MG63 (cell line): Measurements from ENCODE around the gene SZT2. TPM values are rescaled to one million over a fixed set of nuclear protein-coding genes. Genes with fewer than 3 reads are reported as not detected.
A peak's percentile ranks its signal among the peaks of the same experiment; 100 is the strongest.
"Not testable (repeated sequence)": the region's sequence is repeated elsewhere in the genome, so short reads cannot be mapped to it uniquely, and the experiment has no call there.

ENCODE experiments used
- DNase-seq: peaks from one replicate; pipeline ENCODE4 v3.0.0-alpha.2; 2020
- H3K27me3 ChIP-seq: fragments of 250-450 bp; sonication (Bioruptor Pico); 2 replicates; pipeline ENCODE4 v1.5.1; 2020; ENCODE audit warnings: mild to moderate bottlenecking, moderate library complexity
- H3K36me3 ChIP-seq: fragments of 250-450 bp; sonication (Bioruptor Pico); 2 replicates; pipeline ENCODE4 v1.5.1; 2020; ENCODE audit warnings: mild to moderate bottlenecking, moderate library complexity
- H3K4me3 ChIP-seq: fragments of 250-450 bp; sonication (Bioruptor Pico); 2 replicates; pipeline ENCODE4 v1.5.1; 2020; ENCODE audit warnings: mild to moderate bottlenecking, moderate library complexity
- H3K9me3 ChIP-seq: fragments of 250-450 bp; sonication (Bioruptor Pico); 2 replicates; pipeline ENCODE4 v1.5.1; 2020; ENCODE audit warnings: mild to moderate bottlenecking, moderate library complexity
- total RNA-seq: library from RNA; depleted of rRNA; stranded (reverse); fragments of >200 nt; shearing (Covaris generic); gene quantifications from 2 replicates; pipeline ENCODE4 v1.2.3, GENCODE V29; 2014; ENCODE audit warnings: low replicate concordance

Gene SZT2
- total RNA-seq, 1 experiment from 2014 or later = 4.9 TPM

DNA sequence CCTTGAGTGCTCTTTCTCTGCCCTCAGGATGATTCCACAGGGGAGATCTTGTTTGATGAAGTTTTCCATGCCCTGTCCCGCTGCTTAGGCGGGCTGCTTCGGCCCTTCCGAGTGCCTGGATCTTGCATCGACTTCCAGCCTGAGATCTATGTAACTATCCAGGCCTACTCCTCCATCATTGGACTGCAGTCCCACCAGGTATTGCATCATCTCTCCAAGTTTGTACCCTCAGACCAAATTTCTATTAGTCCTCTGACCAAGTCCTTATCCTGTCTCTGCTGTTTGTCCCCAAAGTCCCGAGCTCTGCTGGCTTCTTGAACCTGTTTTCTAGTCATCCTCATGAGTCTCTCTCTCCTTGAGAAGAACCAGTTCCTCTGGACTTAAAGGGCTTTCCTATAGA lies 14.7 kb downstream of the SZT2 start:
- DNase-seq = no peak
- peaks cover 48% of the 10 kb centered on the region for H3K36me3 ChIP-seq
- H3K27me3 ChIP-seq = no peaks in the 10 kb centered on the region
- H3K4me3 ChIP-seq = no peak overlapping the region
- H3K9me3 ChIP-seq = no peaks in the 10 kb centered on the region

DNA sequence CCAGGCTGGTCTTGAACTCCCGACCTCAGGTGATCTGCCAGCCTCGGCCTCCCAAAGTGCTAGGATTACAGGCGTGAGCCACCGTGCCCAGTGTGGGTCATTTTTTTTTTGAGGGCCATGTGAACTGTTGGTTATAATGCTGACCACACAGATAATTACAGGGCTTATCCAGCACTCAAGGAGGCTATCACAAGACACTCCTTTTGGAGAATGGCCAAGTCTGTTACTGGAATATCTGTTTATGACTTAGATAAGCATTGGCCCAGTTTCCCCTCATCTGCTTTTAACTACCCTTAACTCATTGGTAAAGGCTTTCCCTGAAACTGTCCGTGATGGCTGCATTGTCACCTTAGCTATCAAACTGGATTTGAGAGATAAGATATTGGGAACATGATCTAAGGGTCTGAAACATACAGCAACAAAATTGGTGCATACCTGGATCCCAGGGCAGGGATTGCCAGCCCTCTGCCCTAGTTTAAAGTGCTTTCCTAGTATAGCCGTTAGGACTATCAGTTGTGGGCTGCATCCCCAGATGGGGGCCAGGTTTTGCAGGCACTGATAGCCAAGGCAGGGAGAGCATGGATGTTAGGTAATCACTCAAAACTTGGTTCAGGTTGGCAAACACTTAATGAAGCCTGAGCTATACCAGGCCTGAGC lies 15.6 kb downstream of the SZT2 start:
- H3K36me3 ChIP-seq = peaks cover 53% of the 10 kb centered on the region
- no peaks in the 10 kb centered on the region for H3K27me3 ChIP-seq
- DNase-seq = no peak
- no peak overlapping the region for H3K4me3 ChIP-seq
- no peaks in the 10 kb centered on the region for H3K9me3 ChIP-seq

DNA sequence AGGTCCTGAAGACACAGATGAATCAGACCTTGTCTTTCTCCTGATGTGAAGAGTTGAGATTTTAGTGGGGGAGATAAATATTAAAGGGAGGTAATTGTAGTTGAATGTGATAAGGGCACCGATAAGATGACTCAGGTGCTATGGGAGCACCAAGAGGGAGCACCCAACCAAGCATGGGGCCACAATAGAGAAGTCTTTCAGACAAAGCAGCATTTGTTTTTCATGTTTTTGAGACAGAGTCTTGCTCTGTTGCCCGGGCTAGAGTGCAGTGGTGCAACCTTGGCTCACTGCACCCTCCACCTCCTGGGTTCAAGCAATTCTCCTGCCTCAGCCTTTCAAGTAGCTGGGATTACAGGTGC lies 16.2 kb downstream of the SZT2 start:
- DNase-seq = no peak
- Histone ChIP-seq H3K27me3 (no peaks in the 10 kb centered on the region), H3K36me3 (peaks cover 53% of the 10 kb centered on the region)

DNA sequence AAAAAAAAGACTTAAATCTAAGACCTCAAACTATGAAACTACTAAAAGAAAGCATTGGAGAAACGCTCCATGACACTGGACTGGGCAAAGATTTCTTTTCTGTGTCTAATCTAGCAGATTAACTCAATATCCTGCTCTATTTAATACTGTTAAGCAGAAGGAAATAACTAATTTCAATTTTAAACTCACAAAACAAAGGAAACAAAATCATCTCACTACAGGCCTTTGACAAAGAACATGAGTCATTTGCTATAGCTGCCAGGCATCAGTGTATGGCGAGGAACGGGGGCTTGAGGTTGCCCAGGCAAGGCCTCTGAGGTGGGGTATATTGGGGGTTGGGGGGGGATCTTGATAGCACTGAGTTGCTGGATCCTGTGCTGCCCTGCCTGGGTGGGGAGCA lies 20.9 kb downstream of the SZT2 start:
- peaks cover 40% of the 10 kb centered on the region for H3K36me3 ChIP-seq
- no peak overlapping the region for H3K4me3 ChIP-seq
- no peaks in the 10 kb centered on the region for H3K27me3 ChIP-seq
- DNase-seq = no peak
- no peaks in the 10 kb centered on the region for H3K9me3 ChIP-seq

More for the DNA sequence above, 16.2 kb downstream of the SZT2 start:
- Histone ChIP-seq H3K9me3 (no peaks in the 10 kb centered on the region), H3K4me3 (no peak overlapping the region)

DNA sequence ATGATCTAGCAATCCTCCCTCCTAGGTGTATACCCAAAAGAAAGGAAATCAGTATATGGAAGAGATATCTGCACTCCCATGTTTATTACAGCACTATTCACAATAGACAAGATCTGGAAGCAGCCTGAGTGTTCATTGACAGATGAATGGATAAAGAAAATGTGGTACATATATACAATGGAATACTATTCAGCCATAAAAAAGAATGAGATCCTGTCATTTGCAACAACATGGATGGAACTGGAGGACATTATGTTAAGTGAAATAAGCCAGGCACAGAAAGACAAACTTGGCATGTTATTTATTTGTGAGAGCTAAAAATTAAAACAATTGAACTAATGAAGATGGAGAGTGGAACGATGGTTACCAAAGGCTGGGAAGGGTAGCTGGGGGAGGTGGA lies 23.7 kb downstream of the SZT2 start:
- DNase-seq, H3K4me3 ChIP-seq, H3K9me3 ChIP-seq, H3K27me3 ChIP-seq: not testable (repeated sequence)
- peaks cover 39% of the 10 kb centered on the region for H3K36me3 ChIP-seq

DNA sequence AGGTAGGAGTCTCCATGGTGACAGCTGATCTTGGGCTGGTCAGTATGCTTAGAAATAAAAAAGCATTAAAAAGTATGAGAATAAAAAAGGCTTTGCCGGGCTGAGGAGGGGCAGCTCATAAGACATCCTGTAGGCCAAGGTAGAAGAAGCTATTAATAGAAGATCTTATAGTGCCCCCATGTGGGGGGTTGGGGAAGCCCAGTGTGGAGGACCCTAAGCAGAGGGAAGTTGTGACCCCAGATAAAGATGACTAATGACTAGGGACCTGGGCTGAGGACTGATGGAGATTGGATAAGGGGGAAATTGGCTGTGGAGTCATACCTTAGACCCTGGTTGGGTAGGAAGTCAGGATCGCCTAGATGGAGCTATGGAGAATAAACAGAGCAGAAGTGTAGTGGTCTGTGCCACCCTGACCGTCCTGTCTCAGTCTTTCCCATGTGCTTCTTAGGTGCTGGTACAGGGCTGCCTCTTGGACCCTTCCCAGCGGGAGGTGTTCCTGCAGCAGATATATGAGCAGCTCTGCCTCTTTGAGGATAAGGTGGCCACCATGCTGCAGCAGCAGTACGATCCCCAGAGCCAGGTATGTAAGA lies 25.0 kb downstream of the SZT2 start:
- no peaks in the 10 kb centered on the region for H3K27me3 ChIP-seq
- peak; percentile 24 for DNase-seq
- peaks cover 31% of the 10 kb centered on the region for H3K36me3 ChIP-seq
- H3K4me3 ChIP-seq = no peak overlapping the region
- H3K9me3 ChIP-seq = no peaks in the 10 kb centered on the region

DNA sequence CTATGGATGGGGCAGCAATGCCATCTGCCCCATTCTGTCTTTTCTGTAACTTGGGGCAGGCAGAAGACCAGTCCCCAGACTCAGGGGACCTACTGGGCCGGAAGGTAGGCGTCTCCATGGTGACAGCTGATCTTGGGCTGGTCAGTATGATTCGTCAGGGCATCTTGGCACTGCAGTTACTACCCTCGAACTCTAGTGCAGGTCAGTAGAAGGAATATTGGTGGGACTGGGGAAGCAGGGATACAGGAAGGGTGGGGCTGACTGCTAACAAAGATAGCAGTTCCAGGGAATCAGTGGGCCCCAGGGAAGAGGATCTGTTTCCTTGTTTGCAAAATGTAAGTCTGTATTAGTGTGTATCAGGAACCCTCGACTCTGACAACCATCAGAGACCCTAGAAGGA lies 26.2 kb downstream of the SZT2 start:
- Histone ChIP-seq H3K36me3 (peaks cover 36% of the 10 kb centered on the region), H3K9me3 (no peaks in the 10 kb centered on the region), H3K27me3 (no peaks in the 10 kb centered on the region), H3K4me3 (no peak overlapping the region)
- no peak for DNase-seq

DNA sequence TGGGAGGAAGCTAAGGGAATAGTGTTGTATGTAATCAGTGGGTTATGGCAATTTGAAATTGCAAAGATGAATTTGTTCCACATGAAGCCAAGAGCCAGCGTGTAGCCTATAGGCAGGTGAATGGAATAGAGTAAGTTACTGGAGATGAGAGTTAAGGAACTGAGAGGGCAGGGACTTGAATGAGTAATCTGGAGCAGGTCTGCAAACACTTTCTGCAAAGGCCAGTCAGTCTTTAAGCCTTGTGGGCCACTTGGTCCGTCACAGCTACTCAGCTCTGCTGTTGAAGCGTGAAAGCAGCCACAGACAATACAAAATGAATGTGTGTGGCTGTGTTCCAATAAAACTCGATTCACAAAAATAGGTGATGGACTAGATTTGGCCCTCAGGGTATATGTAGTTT lies 29.2 kb downstream of the SZT2 start:
- no peaks in the 10 kb centered on the region for H3K27me3 ChIP-seq
- no peak overlapping the region for H3K4me3 ChIP-seq
- DNase-seq = no peak
- H3K36me3 ChIP-seq = peaks cover 35% of the 10 kb centered on the region
- H3K9me3 ChIP-seq = no peaks in the 10 kb centered on the region

DNA sequence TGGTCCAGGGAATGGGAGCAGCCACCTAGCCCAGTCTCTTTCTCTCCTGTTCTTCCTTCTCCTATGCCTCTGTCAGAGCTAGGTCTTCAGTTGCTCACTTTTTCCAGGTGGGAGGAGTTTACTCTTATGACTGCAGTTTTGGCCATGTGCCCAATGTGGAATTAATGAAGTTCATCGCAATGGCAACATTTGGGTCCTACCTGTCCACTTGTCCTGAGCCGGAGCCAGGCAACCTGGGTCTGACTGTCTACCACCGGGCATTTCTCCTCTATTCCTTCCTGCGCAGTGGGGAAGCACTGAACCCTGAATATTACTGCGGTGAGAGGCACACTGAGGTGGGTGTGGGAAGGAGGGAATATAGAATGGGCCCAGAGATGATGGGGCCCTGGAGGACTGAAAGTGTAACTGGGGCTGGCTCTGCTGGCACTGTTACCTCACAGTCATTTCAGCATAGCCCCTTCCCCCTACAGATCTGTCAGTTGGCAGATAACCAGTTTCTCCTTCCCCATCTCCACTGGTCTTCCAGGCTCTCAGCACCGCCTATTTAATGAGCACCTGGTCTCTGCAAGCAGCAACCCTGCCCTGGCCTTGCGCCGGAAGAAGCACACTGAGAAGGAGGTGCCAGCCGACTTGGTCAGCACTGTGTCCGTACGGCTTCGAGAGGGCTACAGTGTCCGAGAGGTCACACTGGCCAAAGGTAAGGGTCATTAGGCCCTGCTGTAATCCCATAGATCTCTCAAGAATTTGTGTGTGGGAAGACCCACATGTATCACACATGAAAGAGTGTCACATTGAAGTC lies 30.1 kb downstream of the SZT2 start:
- Histone ChIP-seq H3K4me3 (no peak overlapping the region), H3K9me3 (no peaks in the 10 kb centered on the region), H3K27me3 (no peaks in the 10 kb centered on the region), H3K36me3 (peaks cover 36% of the 10 kb centered on the region)
- DNase-seq = no peak

DNA sequence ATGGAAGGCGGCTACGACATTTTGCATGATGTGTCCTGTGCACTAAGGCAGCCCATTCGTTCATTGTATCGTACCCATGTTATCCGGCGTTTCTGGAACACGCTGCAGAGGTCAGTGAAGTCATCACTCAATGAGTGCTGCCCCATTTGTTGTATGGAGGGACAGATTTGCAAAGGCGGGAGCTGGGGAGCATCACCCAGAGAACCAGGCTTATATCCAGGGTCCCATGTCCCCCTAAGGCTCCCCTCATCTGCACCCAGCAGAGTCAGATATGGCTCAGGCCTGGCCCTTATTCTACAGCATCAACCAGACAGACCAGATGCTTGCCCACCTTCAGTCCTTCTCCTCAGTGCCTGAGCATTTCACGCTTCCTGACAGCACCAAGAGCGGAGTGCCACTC lies 31.2 kb downstream of the SZT2 start:
- Histone ChIP-seq H3K4me3 (no peak overlapping the region), H3K9me3 (no peaks in the 10 kb centered on the region), H3K27me3 (no peaks in the 10 kb centered on the region), H3K36me3 (peaks cover 34% of the 10 kb centered on the region)
- DNase-seq = no peak

DNA sequence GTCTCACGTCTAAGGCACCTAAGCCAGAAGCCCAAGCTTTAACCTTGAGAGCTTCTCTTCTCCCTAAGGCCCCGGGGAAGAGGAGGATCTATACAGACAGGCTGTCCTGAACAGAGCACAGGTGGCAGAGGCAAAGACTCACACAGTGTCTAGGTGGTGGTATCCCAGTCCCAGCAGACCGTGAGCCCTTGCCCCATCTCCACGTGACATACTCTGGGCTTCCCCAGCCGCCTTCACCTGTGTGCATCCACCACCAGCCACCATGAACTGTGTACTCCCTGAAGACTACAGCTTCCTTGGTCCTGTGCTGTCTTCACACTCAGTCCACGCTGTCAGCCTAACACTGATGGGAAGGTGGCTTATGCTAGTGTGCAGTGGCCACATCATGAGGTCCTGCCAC lies 31.7 kb downstream of the SZT2 start:
- no peak for DNase-seq
- Histone ChIP-seq H3K9me3 (no peaks in the 10 kb centered on the region), H3K4me3 (no peak overlapping the region), H3K36me3 (peaks cover 31% of the 10 kb centered on the region), H3K27me3 (no peaks in the 10 kb centered on the region)

DNA sequence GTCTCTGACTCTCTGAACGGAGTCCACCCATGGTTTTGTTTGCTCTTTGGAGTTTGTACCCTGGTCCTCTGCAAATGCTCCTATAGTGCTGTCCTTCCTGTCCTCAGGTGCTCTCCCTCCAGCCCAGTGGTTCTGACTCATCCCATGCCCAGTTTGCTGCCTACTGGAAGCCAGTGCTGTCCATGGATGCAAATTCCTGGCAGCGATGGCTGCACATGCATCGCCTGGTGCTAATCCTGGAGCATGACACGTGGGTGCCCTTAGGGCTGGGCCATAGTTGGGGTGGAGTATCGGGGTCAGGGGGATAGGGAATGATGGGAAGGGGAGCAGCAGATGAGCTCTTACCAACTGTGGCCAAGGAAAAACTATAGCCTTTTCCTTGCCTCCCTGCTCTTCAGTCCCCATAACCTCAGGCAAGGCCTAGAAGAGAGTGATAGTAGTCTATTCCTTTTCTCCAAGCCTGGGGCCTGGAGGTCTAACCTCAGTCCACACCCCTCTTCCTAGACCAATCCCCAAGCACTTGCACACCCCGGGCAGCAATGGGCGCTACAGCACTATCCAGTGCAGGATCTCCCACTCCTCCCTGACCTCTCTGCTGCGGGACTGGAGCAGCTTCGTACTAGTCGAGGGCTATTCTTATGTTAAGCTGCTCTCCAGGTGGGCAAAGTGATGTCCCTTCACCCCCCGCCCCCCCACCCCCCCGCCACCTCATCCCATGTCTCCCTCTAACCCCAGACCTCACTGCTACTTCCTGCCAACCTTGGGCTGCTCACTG lies 32.5 kb downstream of the SZT2 start:
- no peaks in the 10 kb centered on the region for H3K27me3 ChIP-seq
- no peak overlapping the region for H3K4me3 ChIP-seq
- H3K9me3 ChIP-seq = no peaks in the 10 kb centered on the region
- peaks cover 36% of the 10 kb centered on the region for H3K36me3 ChIP-seq
- no peak for DNase-seq

DNA sequence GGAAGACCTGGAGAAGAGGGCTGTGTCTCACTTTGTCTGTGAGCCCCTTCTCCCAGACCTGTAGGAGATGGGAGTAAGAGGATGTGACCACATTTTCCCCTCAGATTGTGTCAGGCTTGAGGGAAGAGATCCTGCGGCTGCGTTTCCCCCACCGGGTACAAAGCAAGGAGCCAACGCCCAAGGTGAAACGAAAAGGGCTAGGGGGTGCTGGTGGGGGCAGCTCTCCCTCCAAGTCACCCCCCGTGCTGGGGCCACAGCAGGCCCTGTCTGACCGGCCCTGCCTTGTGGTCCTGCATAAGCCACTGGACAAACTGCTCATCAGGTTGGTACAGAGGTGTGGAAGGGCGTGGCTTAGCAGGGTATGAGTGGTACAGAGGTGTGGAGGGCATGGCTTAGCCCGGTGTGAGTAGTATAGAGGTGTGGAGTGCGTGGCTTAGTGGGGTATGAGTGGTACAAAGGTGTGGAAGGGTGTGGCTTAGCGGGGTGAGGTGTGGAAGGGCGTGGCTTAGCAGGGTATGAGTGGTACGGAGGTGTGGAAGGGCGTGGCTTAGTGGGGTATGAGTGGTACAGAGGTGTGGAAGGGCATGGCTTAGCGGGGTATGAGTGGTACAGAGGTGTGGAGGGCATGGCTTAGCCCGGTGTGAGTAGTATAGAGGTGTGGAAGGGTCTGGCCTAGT lies 33.4 kb downstream of the SZT2 start:
- Histone ChIP-seq H3K27me3 (no peaks in the 10 kb centered on the region), H3K4me3 (no peak overlapping the region), H3K36me3 (peaks cover 39% of the 10 kb centered on the region), H3K9me3 (no peaks in the 10 kb centered on the region)
- no peak for DNase-seq

DNA sequence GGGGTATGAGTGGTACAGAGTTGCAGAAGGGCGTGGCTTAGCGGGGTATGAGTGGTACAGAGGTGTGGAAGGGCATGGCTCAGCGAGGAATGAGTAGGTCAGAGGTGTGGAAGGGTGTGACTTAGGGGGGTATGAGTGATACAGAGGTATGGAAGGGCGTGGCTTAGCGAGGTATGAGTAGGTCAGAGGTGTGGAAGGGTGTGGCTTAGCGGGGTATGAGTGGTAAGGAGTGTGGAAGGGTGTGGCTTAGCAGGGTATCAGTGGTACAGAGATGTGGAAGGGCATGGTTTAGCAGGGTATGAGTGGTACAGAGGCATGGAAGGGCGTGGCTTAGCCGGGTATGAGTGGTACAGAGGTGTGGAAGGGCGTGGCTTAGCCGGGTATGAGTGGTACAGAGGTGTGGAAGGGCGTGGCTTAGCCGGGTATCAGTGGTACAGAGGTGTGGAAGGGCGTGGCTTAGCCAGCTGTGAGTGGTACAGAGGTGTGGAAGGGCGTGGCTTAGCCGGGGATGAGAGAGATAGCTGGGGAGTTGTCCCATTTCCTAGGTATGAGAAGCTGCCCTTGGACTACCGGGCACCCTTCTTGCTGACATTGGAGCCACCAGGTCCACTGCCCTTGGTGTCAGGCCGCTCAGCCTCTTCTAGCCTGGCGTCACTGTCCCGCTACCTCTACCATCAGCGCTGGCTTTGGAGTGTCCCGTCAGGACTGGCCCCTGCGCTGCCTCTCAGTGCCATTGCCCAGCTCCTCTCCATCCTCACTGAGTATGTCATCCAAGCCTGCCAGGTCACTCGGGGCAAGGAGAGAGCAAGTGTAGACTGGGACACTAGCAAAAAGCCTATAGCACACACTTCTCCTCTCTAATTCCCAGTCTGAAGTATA lies 34.2 kb downstream of the SZT2 start:
- H3K27me3 ChIP-seq = no peaks in the 10 kb centered on the region
- no peaks in the 10 kb centered on the region for H3K9me3 ChIP-seq
- H3K36me3 ChIP-seq = peaks cover 39% of the 10 kb centered on the region
- no peak for DNase-seq
- H3K4me3 ChIP-seq = no peak overlapping the region

DNA sequence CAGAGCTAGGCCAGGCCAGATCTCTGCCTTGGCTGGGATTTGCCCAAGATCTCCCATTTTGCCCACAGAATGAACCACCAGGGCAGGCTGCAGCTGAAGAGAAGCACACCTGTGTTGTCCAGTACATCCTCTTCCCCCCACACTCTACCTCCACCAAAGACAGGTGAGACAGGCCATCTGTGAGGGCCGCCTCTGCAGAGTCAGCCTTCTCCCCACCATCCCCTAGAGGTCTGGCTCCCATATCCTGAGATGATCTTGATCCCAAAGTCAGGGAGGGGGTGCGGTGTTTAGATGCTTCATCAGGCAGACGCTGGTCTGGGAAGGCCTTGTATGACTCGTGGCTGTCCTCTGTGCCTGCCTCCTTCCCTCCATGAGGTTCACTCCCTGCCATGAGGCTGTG lies 35.3 kb downstream of the SZT2 start:
- no peak for DNase-seq
- peaks cover 31% of the 10 kb centered on the region for H3K36me3 ChIP-seq
- no peak overlapping the region for H3K4me3 ChIP-seq
- no peaks in the 10 kb centered on the region for H3K27me3 ChIP-seq
- no peaks in the 10 kb centered on the region for H3K9me3 ChIP-seq

DNA sequence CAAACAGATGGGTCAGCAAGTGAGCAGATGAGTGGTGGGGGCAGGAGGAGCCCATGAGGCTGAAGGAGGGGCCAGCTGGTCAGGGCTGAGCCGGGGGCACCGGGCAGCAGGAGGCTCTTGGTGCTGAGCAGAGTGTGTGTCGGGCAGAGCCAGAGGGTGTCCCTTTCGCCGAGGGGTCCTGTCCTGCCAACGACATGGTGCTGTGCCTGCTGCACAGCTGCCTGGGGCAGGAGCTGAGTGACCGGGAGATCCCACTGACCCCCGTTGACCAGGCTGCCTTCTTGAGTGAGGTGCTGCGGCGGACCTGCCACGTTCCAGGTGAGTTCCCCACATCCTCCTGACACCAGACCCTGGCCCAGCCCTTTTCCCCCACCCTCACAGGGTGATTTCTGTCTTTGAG lies 36.5 kb downstream of the SZT2 start:
- Histone ChIP-seq H3K9me3 (no peaks in the 10 kb centered on the region), H3K4me3 (no peak overlapping the region), H3K36me3 (peaks cover 36% of the 10 kb centered on the region), H3K27me3 (no peaks in the 10 kb centered on the region)
- no peak for DNase-seq
